ENCODE measurements around the gene AUTS2. TPM values are rescaled to one million over a fixed set of nuclear protein-coding genes. Genes with fewer than 3 reads are reported as not detected.

The AUTS2 gene
- total and polyA plus RNA-seq, 10 of the 15 experiments (the other 5 are each of a cell fraction or from before 2014, with no cell fraction given): 6.4 to 55.6 (median 21.6) TPM

DNA sequence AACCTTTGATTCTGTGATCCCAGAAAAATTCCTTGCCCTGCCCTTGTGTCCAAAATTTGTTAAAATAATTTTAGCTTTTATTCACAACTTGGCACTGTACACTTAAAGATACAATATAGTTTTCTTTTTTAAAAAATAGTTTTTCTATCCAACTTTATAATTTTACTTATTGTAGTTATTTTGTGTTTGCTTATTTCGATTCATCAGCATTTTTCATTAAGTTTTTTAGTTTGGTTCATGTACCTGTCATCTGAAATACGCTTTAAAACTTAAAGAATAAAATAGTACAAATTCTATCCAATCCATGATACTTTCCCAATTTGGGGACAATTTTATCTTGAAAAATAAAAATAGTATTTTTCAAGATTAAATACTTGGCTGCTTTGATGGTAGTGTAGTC is 514.8 kb downstream of the AUTS2 start (continued):
- TF ChIP-seq SREBF1 (IDR thresholded peaks at IDR 0.05; ENCODE audit: low read length): no peak

GRCh38 chr7:70113536-70113935 is 515.3 kb downstream of the AUTS2 start:
- H3K9me3 ChIP-seq (replicated peaks; ENCODE audit: control insufficient read depth, insufficient read depth, low read length): no peaks in the 10 kb centered on the region; the same call in 2 of the 3 replicates
- H3K4me3 ChIP-seq: no peak overlapping the region
- ATAC-seq: no peak
- intact Hi-C loops (cut with micrococcal nuclease; ENCODE audit: unreplicated experiment) (no loop called here), in situ Hi-C loops (cut with MboI) (no loop called here)
- FAIRE-seq: no peak
- no TSS peak for BruUV-seq (replicated peaks)
- no peaks in the 10 kb centered on the region for H3K4me1 ChIP-seq (ENCODE audit: control insufficient read depth, insufficient read depth, low read length)
- ChIA-PET POLR2A (no interaction called here), RAD21 (ENCODE audit: unreplicated experiment) (interaction anchor here (0.7 to 1.3 kb wide), 2 partner anchors 178 to 181 kb away, joined by 3 to 4 read pairs; no protein-coding TSS in a partner anchor), CTCF (interaction anchor here (0.6 to 1.2 kb wide), 3 partner anchors 9 to 235 kb away, joined by 3 read pairs; no protein-coding TSS in a partner anchor), SMC1A (ENCODE audit: uncharacterized antibody, unreplicated experiment) (interaction anchor here (0.7 to 2.0 kb wide), 6 partner anchors 10 to 80 kb away, joined by 3 to 5 read pairs (median 4); no protein-coding TSS in a partner anchor)
- H3K4me2 ChIP-seq (ENCODE audit: control insufficient read depth, insufficient read depth): no peak overlapping the region
- TF ChIP-seq CREB1 (IDR thresholded peaks at IDR 0.05; ENCODE audit: low read depth): no peak
- no peak for TF ChIP-seq GATAD2B (conservative IDR thresholded peaks at IDR 0.05; ENCODE audit: low read depth)
- TF ChIP-seq WRNIP1 (IDR thresholded peaks at IDR 0.05; ENCODE audit: borderline replicate concordance, low read depth, low read length): no peak
- TF ChIP-seq JUNB (IDR thresholded peaks at IDR 0.05): no peak
- TF ChIP-seq, protein P1, sequence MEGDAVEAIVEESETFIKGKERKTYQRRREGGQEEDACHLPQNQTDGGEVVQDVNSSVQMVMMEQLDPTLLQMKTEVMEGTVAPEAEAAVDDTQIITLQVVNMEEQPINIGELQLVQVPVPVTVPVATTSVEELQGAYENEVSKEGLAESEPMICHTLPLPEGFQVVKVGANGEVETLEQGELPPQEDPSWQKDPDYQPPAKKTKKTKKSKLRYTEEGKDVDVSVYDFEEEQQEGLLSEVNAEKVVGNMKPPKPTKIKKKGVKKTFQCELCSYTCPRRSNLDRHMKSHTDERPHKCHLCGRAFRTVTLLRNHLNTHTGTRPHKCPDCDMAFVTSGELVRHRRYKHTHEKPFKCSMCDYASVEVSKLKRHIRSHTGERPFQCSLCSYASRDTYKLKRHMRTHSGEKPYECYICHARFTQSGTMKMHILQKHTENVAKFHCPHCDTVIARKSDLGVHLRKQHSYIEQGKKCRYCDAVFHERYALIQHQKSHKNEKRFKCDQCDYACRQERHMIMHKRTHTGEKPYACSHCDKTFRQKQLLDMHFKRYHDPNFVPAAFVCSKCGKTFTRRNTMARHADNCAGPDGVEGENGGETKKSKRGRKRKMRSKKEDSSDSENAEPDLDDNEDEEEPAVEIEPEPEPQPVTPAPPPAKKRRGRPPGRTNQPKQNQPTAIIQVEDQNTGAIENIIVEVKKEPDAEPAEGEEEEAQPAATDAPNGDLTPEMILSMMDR (IDR thresholded peaks at IDR 0.05 in 2 of 3, conservative IDR thresholded peaks at IDR 0.05 in 1 of 3; ENCODE audit: control insufficient read depth in 2 of 3, extremely low read depth in 1 of 3, insufficient read depth in 1 of 3, low read depth in 3 of 3, low read length in 3 of 3): no peak
- TF ChIP-seq, protein P2, sequence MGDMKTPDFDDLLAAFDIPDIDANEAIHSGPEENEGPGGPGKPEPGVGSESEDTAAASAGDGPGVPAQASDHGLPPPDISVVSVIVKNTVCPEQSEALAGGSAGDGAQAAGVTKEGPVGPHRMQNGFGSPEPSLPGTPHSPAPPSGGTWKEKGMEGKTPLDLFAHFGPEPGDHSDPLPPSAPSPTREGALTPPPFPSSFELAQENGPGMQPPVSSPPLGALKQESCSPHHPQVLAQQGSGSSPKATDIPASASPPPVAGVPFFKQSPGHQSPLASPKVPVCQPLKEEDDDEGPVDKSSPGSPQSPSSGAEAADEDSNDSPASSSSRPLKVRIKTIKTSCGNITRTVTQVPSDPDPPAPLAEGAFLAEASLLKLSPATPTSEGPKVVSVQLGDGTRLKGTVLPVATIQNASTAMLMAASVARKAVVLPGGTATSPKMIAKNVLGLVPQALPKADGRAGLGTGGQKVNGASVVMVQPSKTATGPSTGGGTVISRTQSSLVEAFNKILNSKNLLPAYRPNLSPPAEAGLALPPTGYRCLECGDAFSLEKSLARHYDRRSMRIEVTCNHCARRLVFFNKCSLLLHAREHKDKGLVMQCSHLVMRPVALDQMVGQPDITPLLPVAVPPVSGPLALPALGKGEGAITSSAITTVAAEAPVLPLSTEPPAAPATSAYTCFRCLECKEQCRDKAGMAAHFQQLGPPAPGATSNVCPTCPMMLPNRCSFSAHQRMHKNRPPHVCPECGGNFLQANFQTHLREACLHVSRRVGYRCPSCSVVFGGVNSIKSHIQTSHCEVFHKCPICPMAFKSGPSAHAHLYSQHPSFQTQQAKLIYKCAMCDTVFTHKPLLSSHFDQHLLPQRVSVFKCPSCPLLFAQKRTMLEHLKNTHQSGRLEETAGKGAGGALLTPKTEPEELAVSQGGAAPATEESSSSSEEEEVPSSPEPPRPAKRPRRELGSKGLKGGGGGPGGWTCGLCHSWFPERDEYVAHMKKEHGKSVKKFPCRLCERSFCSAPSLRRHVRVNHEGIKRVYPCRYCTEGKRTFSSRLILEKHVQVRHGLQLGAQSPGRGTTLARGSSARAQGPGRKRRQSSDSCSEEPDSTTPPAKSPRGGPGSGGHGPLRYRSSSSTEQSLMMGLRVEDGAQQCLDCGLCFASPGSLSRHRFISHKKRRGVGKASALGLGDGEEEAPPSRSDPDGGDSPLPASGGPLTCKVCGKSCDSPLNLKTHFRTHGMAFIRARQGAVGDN (IDR thresholded peaks at IDR 0.05): no peak
- TF ChIP-seq TAF1 (IDR thresholded peaks at IDR 0.05; ENCODE audit: borderline replicate concordance, low read depth, low read length): no peak
- no peak for TF ChIP-seq HDAC6 (IDR thresholded peaks at IDR 0.05; ENCODE audit: unreplicated experiment)
- TF ChIP-seq ETV6 (conservative IDR thresholded peaks at IDR 0.05 in 1 of 2, IDR thresholded peaks at IDR 0.05 in 1 of 2; ENCODE audit: borderline replicate concordance in 1 of 2, low read depth in 1 of 2): no peak
- TF ChIP-seq KDM1A (IDR thresholded peaks at IDR 0.05; ENCODE audit: borderline replicate concordance): no peak
- H3K36me3 ChIP-seq (ENCODE audit: control insufficient read depth in 2 of 2, insufficient read depth in 2 of 2, low read length in 1 of 2): no peaks in the 10 kb centered on the region; a peak in 1 of 4 replicates
- H3K79me2 ChIP-seq (ENCODE audit: control insufficient read depth, insufficient read depth, low read length): no peaks in the 10 kb centered on the region
- no peak overlapping the region for H2AFZ ChIP-seq (ENCODE audit: control insufficient read depth, low read depth, low read length)
- no peaks in the 10 kb centered on the region for H3K27me3 ChIP-seq (replicated peaks in 1 of 2; ENCODE audit: control insufficient read depth in 2 of 2, insufficient read depth in 2 of 2, low read length in 1 of 2)
- no peak overlapping the region for H3K27ac ChIP-seq (ENCODE audit: control insufficient read depth, insufficient read depth)
- WGBS (ENCODE audit: insufficient coverage, insufficient replicate concordance, low lambda C conversion rate, missing lambda C conversion rate): 43% methylated on average over 3 of the region's 3 CpGs
- no peaks in the 10 kb centered on the region for H4K20me1 ChIP-seq (ENCODE audit: control insufficient read depth, insufficient read depth)
- no peak for DNase-seq (ENCODE audit: low read depth, low spot score)
- no peak overlapping the region for H3K9ac ChIP-seq (ENCODE audit: control insufficient read depth, insufficient read depth, low read length)

Data from GM12878 (cell line).